Upper lobe of left lung (tissue), 4 donors: ENCODE data around the gene PLD4.
"Not testable (repeated sequence)": the region's sequence is repeated elsewhere in the genome, so short reads cannot be mapped to it uniquely, and the experiment has no call there.

Source experiments
- CTCF ChIP-seq, 6 experiments: fragments of 450-650 bp in 4 of 6; fragments of 200-600 bp in 2 of 6; sonication (generic) in 2 of 6; IDR thresholded peaks; one replicate each; pipeline ENCODE4 v1.5.1; 2016 to 2019; ENCODE audit warnings: antibody characterized with exemption in 6 of 6
- POLR2A ChIP-seq, 4 donors: fragments of 450-650 bp; IDR thresholded peaks; one replicate each; pipeline ENCODE4 v1.5.1; 2016 to 2017; ENCODE audit warnings: antibody characterized with exemption in 4 of 4, mild to moderate bottlenecking in 2 of 4

- TF ChIP-seq CTCF, POLR2A (IDR thresholded peaks at IDR 0.05): not testable (repeated sequence)
These were observed 19.9 kb downstream of the PLD4 start for GRCh38 chr14:104944436-104945205.
